ENCODE results near the gene CD2. TPM values are rescaled to one million over a fixed set of nuclear protein-coding genes. Genes with fewer than 3 reads are reported as not detected.

CD2 gene
- total RNA-seq, 1 donor from 2014 or later: not detected

GRCh38 chr1:116764466-116764898 lies 10.3 kb downstream of the CD2 start:
- Mint-ChIP-seq H3K27me3 (no peaks in the 10 kb centered on the region), H3K4me1 (ENCODE audit: low read depth) (peaks cover 16% of the 10 kb centered on the region), H3K36me3 (ENCODE audit: insufficient read depth) (no peaks in the 10 kb centered on the region), H3K27ac (no peak overlapping the region), H3K9me3 (ENCODE audit: low read depth) (no peaks in the 10 kb centered on the region), H3K4me3 (ENCODE audit: low read depth) (no peak overlapping the region)
- TF ChIP-seq CTCF (IDR thresholded peaks at IDR 0.05; ENCODE audit: unreplicated experiment): no peak
- DNase-seq (ENCODE audit: low spot score, unreplicated experiment): no peak

GRCh38 chr1:116764906-116765862 lies 11.0 kb downstream of the CD2 start:
- Mint-ChIP-seq H3K27ac (no peak overlapping the region), H3K4me3 (ENCODE audit: low read depth) (no peak overlapping the region), H3K36me3 (ENCODE audit: insufficient read depth) (no peaks in the 10 kb centered on the region), H3K4me1 (ENCODE audit: low read depth) (peaks cover 16% of the 10 kb centered on the region), H3K9me3 (ENCODE audit: low read depth) (no peaks in the 10 kb centered on the region), H3K27me3 (no peaks in the 10 kb centered on the region)
- no peak for TF ChIP-seq CTCF (IDR thresholded peaks at IDR 0.05; ENCODE audit: unreplicated experiment)
- no peak for DNase-seq (ENCODE audit: low spot score, unreplicated experiment)

GRCh38 chr1:116765962-116766361 lies 11.7 kb downstream of the CD2 start:
- DNase-seq (ENCODE audit: low spot score, unreplicated experiment): no peak
- no peaks in the 10 kb centered on the region for H3K27me3 Mint-ChIP-seq
- H3K4me3 Mint-ChIP-seq (ENCODE audit: low read depth): no peak overlapping the region
- H3K9me3 Mint-ChIP-seq (ENCODE audit: low read depth): no peaks in the 10 kb centered on the region
- no peaks in the 10 kb centered on the region for H3K36me3 Mint-ChIP-seq (ENCODE audit: insufficient read depth)
- TF ChIP-seq CTCF (IDR thresholded peaks at IDR 0.05; ENCODE audit: unreplicated experiment): no peak
- peaks cover 16% of the 10 kb centered on the region for H3K4me1 Mint-ChIP-seq (ENCODE audit: low read depth)
- H3K27ac Mint-ChIP-seq: no peak overlapping the region

- Mint-ChIP-seq H3K4me3 (ENCODE audit: low read depth) (no peak overlapping the region), H3K27me3 (no peaks in the 10 kb centered on the region), H3K4me1 (ENCODE audit: low read depth) (peaks cover 16% of the 10 kb centered on the region), H3K27ac (no peak overlapping the region), H3K36me3 (ENCODE audit: insufficient read depth) (no peaks in the 10 kb centered on the region), H3K9me3 (ENCODE audit: low read depth) (no peaks in the 10 kb centered on the region)
- no peak for TF ChIP-seq CTCF (IDR thresholded peaks at IDR 0.05; ENCODE audit: unreplicated experiment)
- DNase-seq (ENCODE audit: low spot score, unreplicated experiment): no peak
Observed at GRCh38 chr1:116766616-116767469, 12.6 kb downstream of the CD2 start.

GRCh38 chr1:116767782-116768382 lies 13.7 kb downstream of the CD2 start:
- no peak for TF ChIP-seq CTCF (IDR thresholded peaks at IDR 0.05; ENCODE audit: unreplicated experiment)
- Mint-ChIP-seq H3K4me3 (ENCODE audit: low read depth) (no peak overlapping the region), H3K27ac (no peak overlapping the region), H3K36me3 (ENCODE audit: insufficient read depth) (no peaks in the 10 kb centered on the region), H3K27me3 (no peaks in the 10 kb centered on the region), H3K9me3 (ENCODE audit: low read depth) (no peaks in the 10 kb centered on the region), H3K4me1 (ENCODE audit: low read depth) (peaks cover 12% of the 10 kb centered on the region)
- no peak for DNase-seq (ENCODE audit: low spot score, unreplicated experiment)

Measured in progenitor cell of endocrine pancreas (in vitro differentiated cells).